ENCODE measurements around the gene ADGRF1. TPM values are rescaled to one million over a fixed set of nuclear protein-coding genes. Genes with fewer than 3 reads are reported as not detected.

Gene ADGRF1
- total RNA-seq, 2 experiments from 2014 or later, result not detected

- H3K36me3 Mint-ChIP-seq (ENCODE audit: low read depth), result no peaks in the 10 kb centered on the region
- H3K27me3 Mint-ChIP-seq, result peaks cover 5% of the 10 kb centered on the region
- POLR2A ChIA-PET, result no interaction called here
- no peaks in the 10 kb centered on the region for H3K4me1 Mint-ChIP-seq
- CTCF ChIA-PET, result interaction anchor here (0.6 kb wide), 1 partner anchor 548 kb away, joined by 4 read pairs; no protein-coding TSS in a partner anchor
- no peak overlapping the region for H3K4me3 Mint-ChIP-seq
- H3K9me3 Mint-ChIP-seq, result no peaks in the 10 kb centered on the region
- no peak for DNase-seq
- no peak overlapping the region for H3K27ac Mint-ChIP-seq
Measured at GRCh38 chr6:46973029-46973428, 69.1 kb downstream of the ADGRF1 start.

GRCh38 chr6:46972531-46972930, 69.6 kb downstream of the ADGRF1 start:
- Mint-ChIP-seq H3K9me3 (no peaks in the 10 kb centered on the region), H3K27ac (no peak overlapping the region), H3K27me3 (peaks cover 5% of the 10 kb centered on the region), H3K4me1 (no peaks in the 10 kb centered on the region), H3K36me3 (ENCODE audit: low read depth) (no peaks in the 10 kb centered on the region), H3K4me3 (no peak overlapping the region)
- ChIA-PET CTCF (interaction anchor here (0.6 kb wide), 2 partner anchors 157 to 547 kb away, joined by 3 to 4 read pairs; no protein-coding TSS in a partner anchor), POLR2A (no interaction called here)
- DNase-seq, result no peak

GRCh38 chr6:46969206-46969605, 72.9 kb downstream of the ADGRF1 start:
- Mint-ChIP-seq H3K9me3 (no peaks in the 10 kb centered on the region), H3K4me1 (no peaks in the 10 kb centered on the region), H3K36me3 (ENCODE audit: low read depth) (no peaks in the 10 kb centered on the region), H3K27me3 (peaks cover 5% of the 10 kb centered on the region), H3K27ac (no peak overlapping the region), H3K4me3 (no peak overlapping the region)
- ChIA-PET CTCF (interaction anchor here (0.7 kb wide), 1 partner anchor 93 kb away, joined by 3 read pairs; no protein-coding TSS in a partner anchor), POLR2A (no interaction called here)
- no peak for DNase-seq

- Mint-ChIP-seq H3K36me3 (ENCODE audit: low read depth) (no peaks in the 10 kb centered on the region), H3K27ac (no peak overlapping the region), H3K4me1 (no peaks in the 10 kb centered on the region), H3K9me3 (no peaks in the 10 kb centered on the region), H3K4me3 (no peak overlapping the region), H3K27me3 (peaks cover 5% of the 10 kb centered on the region)
- CTCF ChIA-PET, result no interaction called here
- no peak for DNase-seq
- POLR2A ChIA-PET, result no interaction called here
Measured at GRCh38 chr6:46967826-46968349, 74.2 kb downstream of the ADGRF1 start.

GRCh38 chr6:46964716-46965519, 77.2 kb downstream of the ADGRF1 start:
- CTCF ChIA-PET, result no interaction called here
- no peak overlapping the region for H3K27ac Mint-ChIP-seq

GRCh38 chr6:46963626-46964025, 78.5 kb downstream of the ADGRF1 start:
- ChIA-PET POLR2A (no interaction called here), CTCF (no interaction called here)
- Mint-ChIP-seq H3K27me3 (no peaks in the 10 kb centered on the region), H3K9me3 (no peaks in the 10 kb centered on the region), H3K4me3 (no peak overlapping the region), H3K27ac (no peak overlapping the region), H3K36me3 (ENCODE audit: low read depth) (no peaks in the 10 kb centered on the region), H3K4me1 (no peaks in the 10 kb centered on the region)
- DNase-seq, result no peak

More at GRCh38 chr6:46964716-46965519, 77.2 kb downstream of the ADGRF1 start:
- no peaks in the 10 kb centered on the region for H3K4me1 Mint-ChIP-seq
- H3K9me3 Mint-ChIP-seq, result no peaks in the 10 kb centered on the region
- H3K27me3 Mint-ChIP-seq, result peaks cover 3% of the 10 kb centered on the region
- H3K36me3 Mint-ChIP-seq (ENCODE audit: low read depth), result no peaks in the 10 kb centered on the region
- no peak overlapping the region for H3K4me3 Mint-ChIP-seq
- POLR2A ChIA-PET, result no interaction called here
- no peak for DNase-seq

GRCh38 chr6:46963039-46963438, 79.1 kb downstream of the ADGRF1 start:
- no peak for DNase-seq
- Mint-ChIP-seq H3K36me3 (ENCODE audit: low read depth) (no peaks in the 10 kb centered on the region), H3K4me1 (no peaks in the 10 kb centered on the region), H3K27me3 (no peaks in the 10 kb centered on the region), H3K9me3 (no peaks in the 10 kb centered on the region), H3K27ac (no peak overlapping the region), H3K4me3 (no peak overlapping the region)
- POLR2A ChIA-PET, result no interaction called here
- CTCF ChIA-PET, result no interaction called here

- no peaks in the 10 kb centered on the region for H3K27me3 Mint-ChIP-seq
- no peaks in the 10 kb centered on the region for H3K36me3 Mint-ChIP-seq (ENCODE audit: low read depth)
- H3K9me3 Mint-ChIP-seq, result no peaks in the 10 kb centered on the region
- no peak overlapping the region for H3K27ac Mint-ChIP-seq
- CTCF ChIA-PET, result no interaction called here
- POLR2A ChIA-PET, result no interaction called here
- no peaks in the 10 kb centered on the region for H3K4me1 Mint-ChIP-seq
- H3K4me3 Mint-ChIP-seq, result no peak overlapping the region
- DNase-seq, result no peak
Measured at GRCh38 chr6:46961711-46962110, 80.4 kb downstream of the ADGRF1 start.

- no peaks in the 10 kb centered on the region for H3K9me3 Mint-ChIP-seq
- ChIA-PET CTCF (no interaction called here), POLR2A (no interaction called here)
Measured at GRCh38 chr6:46961232-46961631, 80.9 kb downstream of the ADGRF1 start.

GRCh38 chr6:46959419-46959818, 82.7 kb downstream of the ADGRF1 start:
- no peaks in the 10 kb centered on the region for H3K36me3 Mint-ChIP-seq (ENCODE audit: low read depth)
- no peak for DNase-seq
- H3K27me3 Mint-ChIP-seq, result peaks cover under 1% of the 10 kb centered on the region
- no peaks in the 10 kb centered on the region for H3K4me1 Mint-ChIP-seq
- ChIA-PET POLR2A (no interaction called here), CTCF (interaction anchor here (1.0 kb wide), 1 partner anchor 11 kb away, joined by 3 read pairs; no protein-coding TSS in a partner anchor)
- H3K4me3 Mint-ChIP-seq, result no peak overlapping the region
- H3K27ac Mint-ChIP-seq, result no peak overlapping the region
- no peaks in the 10 kb centered on the region for H3K9me3 Mint-ChIP-seq

More at GRCh38 chr6:46961232-46961631, 80.9 kb downstream of the ADGRF1 start:
- no peaks in the 10 kb centered on the region for H3K4me1 Mint-ChIP-seq
- no peak overlapping the region for H3K27ac Mint-ChIP-seq
- H3K4me3 Mint-ChIP-seq, result no peak overlapping the region
- H3K36me3 Mint-ChIP-seq (ENCODE audit: low read depth), result no peaks in the 10 kb centered on the region
- no peaks in the 10 kb centered on the region for H3K27me3 Mint-ChIP-seq
- no peak for DNase-seq

GRCh38 chr6:46956409-46956808, 85.7 kb downstream of the ADGRF1 start:
- CTCF ChIA-PET, result no interaction called here
- H3K36me3 Mint-ChIP-seq (ENCODE audit: low read depth), result no peaks in the 10 kb centered on the region
- POLR2A ChIA-PET, result no interaction called here

GRCh38 chr6:46954837-46955451, 87.2 kb downstream of the ADGRF1 start:
- Mint-ChIP-seq H3K9me3 (no peaks in the 10 kb centered on the region), H3K36me3 (ENCODE audit: low read depth) (no peaks in the 10 kb centered on the region), H3K27ac (no peak overlapping the region), H3K27me3 (peaks cover 1% of the 10 kb centered on the region), H3K4me3 (no peak overlapping the region), H3K4me1 (no peaks in the 10 kb centered on the region)
- ChIA-PET POLR2A (no interaction called here), CTCF (no interaction called here)
- DNase-seq, result no peak

More at GRCh38 chr6:46956409-46956808, 85.7 kb downstream of the ADGRF1 start:
- no peak for DNase-seq
- no peaks in the 10 kb centered on the region for H3K9me3 Mint-ChIP-seq
- H3K27me3 Mint-ChIP-seq, result peaks cover 1% of the 10 kb centered on the region
- H3K4me1 Mint-ChIP-seq, result no peaks in the 10 kb centered on the region
- no peak overlapping the region for H3K27ac Mint-ChIP-seq
- no peak overlapping the region for H3K4me3 Mint-ChIP-seq

GRCh38 chr6:46953921-46954320, 88.2 kb downstream of the ADGRF1 start:
- Mint-ChIP-seq H3K4me3 (no peak overlapping the region), H3K4me1 (no peaks in the 10 kb centered on the region), H3K9me3 (no peaks in the 10 kb centered on the region), H3K36me3 (ENCODE audit: low read depth) (no peaks in the 10 kb centered on the region), H3K27me3 (peaks cover 1% of the 10 kb centered on the region), H3K27ac (no peak overlapping the region)
- DNase-seq, result no peak
- ChIA-PET POLR2A (no interaction called here), CTCF (no interaction called here)
